Measurements from ENCODE around the gene CACNA1I. TPM values are rescaled to one million over a fixed set of nuclear protein-coding genes. Genes with fewer than 3 reads are reported as not detected.

Gene CACNA1I
- total and polyA plus RNA-seq, 10 donors = 0.24 to 4.1 (median 1.1) TPM

- peaks cover 66 to 93% (median 87%) of the 10 kb centered on the region in 6 donors for H3K4me1 ChIP-seq
- WGBS, 5 donors = 69 to 85% (median 76%) methylated on average over 11 to 13 of the region's 13 CpGs
- intact Hi-C loops (cut with DNase I; ENCODE audit: low total_unique reads) = no loop called here
- H3K36me3 ChIP-seq = peaks cover 0 to 78% (median 48%) of the 10 kb centered on the region in 6 donors
- TF ChIP-seq CTCF (IDR thresholded peaks at IDR 0.05 in 8 of 11, conservative IDR thresholded peaks at IDR 0.05 in 3 of 11) (no peak), POLR2A (IDR thresholded peaks at IDR 0.05) (no peak), POLR2AphosphoS5 (IDR thresholded peaks at IDR 0.05) (peak; percentile 24 to 61 (median 52))
- H3K27me3 ChIP-seq (replicated peaks in 1 of 7) = no peaks in the 10 kb centered on the region
- H3K4me3 ChIP-seq = peak overlapping the region in 2 of 8 donors; percentile 82 to 94
- peak overlapping the region in 6 of 8 donors; percentile 47 to 99 (median 86) for H3K27ac ChIP-seq
- H3K9me3 ChIP-seq = no peaks in the 10 kb centered on the region
- DNase-seq = no peak
Observed at GRCh38 chr22:39524089-39524752, 46.3 kb upstream of the CACNA1I start.

- Histone ChIP-seq H3K4me1 (peaks cover 72 to 97% (median 91%) of the 10 kb centered on the region in 6 donors), H3K36me3 (peaks cover 3 to 86% (median 55%) of the 10 kb centered on the region in 6 donors), H3K9me3 (no peaks in the 10 kb centered on the region), H3K27me3 (replicated peaks in 1 of 7) (no peaks in the 10 kb centered on the region), H3K27ac (peak overlapping the region in 7 of 8 donors; percentile 15 to 99 (median 75)), H3K4me3 (peak overlapping the region in 1 of 8 donors; percentile 82)
- intact Hi-C loops (cut with DNase I; ENCODE audit: low total_unique reads) = loop anchor here (5.0 kb wide), 1 partner anchor 33 kb away; no protein-coding TSS in a partner anchor
- TF ChIP-seq POLR2AphosphoS5 (IDR thresholded peaks at IDR 0.05) (peak in 2 of 3 donors; percentile 42 to 53), CTCF (IDR thresholded peaks at IDR 0.05 in 8 of 11, conservative IDR thresholded peaks at IDR 0.05 in 3 of 11) (no peak)
- no peak for DNase-seq
- 71 to 88% (median 79%) methylated on average over 10 of the region's 10 CpGs for WGBS, 5 donors
Observed at GRCh38 chr22:39524753-39525657, 45.5 kb upstream of the CACNA1I start.

GRCh38 chr22:39525658-39525975, 44.9 kb upstream of the CACNA1I start:
- peaks cover 3 to 92% (median 58%) of the 10 kb centered on the region in 6 donors for H3K36me3 ChIP-seq
- 61 to 86% (median 69%) methylated on average over 4 of the region's 4 CpGs for WGBS, 5 donors
- H3K27me3 ChIP-seq (replicated peaks in 1 of 7) = no peaks in the 10 kb centered on the region
- intact Hi-C loops (cut with DNase I; ENCODE audit: low total_unique reads) = loop anchor here (5.0 kb wide), 1 partner anchor 33 kb away; no protein-coding TSS in a partner anchor
- H3K27ac ChIP-seq = peak overlapping the region in 7 of 8 donors; percentile 43 to 99 (median 75)
- TF ChIP-seq POLR2A (IDR thresholded peaks at IDR 0.05) = no peak
- peak in 2 of 3 donors; percentile 30 to 36 for TF ChIP-seq POLR2AphosphoS5 (IDR thresholded peaks at IDR 0.05)
- no peak for TF ChIP-seq CTCF (IDR thresholded peaks at IDR 0.05 in 8 of 11, conservative IDR thresholded peaks at IDR 0.05 in 3 of 11)
- no peak for DNase-seq
- no peak overlapping the region for H3K4me3 ChIP-seq
- H3K4me1 ChIP-seq = peaks cover 77 to 98% (median 97%) of the 10 kb centered on the region in 6 donors
- H3K9me3 ChIP-seq = no peaks in the 10 kb centered on the region

Measured in spleen (tissue), 11 donors.